ENCODE data around the gene LIPF.

DNA sequence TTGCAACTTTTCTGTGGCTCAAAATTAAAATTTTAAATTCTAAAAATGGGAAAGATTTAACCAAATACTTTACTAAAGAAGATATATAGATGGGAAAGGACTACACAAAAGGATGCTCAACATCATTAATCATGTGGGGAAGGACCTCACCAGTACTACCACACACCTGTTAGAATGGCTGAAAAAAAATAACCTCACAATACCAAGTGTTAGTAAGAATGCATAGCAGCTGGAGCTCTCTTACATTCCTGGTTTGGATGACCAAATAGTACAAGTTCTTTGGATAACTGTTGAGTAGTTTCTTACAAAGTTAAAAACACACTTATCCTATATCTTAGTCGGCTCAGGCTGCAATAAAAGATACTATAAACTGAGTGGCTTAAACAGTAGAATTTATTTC, 43.8 kb upstream of the LIPF start:
- no peak for TF ChIP-seq EZH2phosphoT487 (conservative IDR thresholded peaks at IDR 0.05; ENCODE audit: low read length)
- TF ChIP-seq, protein P1, sequence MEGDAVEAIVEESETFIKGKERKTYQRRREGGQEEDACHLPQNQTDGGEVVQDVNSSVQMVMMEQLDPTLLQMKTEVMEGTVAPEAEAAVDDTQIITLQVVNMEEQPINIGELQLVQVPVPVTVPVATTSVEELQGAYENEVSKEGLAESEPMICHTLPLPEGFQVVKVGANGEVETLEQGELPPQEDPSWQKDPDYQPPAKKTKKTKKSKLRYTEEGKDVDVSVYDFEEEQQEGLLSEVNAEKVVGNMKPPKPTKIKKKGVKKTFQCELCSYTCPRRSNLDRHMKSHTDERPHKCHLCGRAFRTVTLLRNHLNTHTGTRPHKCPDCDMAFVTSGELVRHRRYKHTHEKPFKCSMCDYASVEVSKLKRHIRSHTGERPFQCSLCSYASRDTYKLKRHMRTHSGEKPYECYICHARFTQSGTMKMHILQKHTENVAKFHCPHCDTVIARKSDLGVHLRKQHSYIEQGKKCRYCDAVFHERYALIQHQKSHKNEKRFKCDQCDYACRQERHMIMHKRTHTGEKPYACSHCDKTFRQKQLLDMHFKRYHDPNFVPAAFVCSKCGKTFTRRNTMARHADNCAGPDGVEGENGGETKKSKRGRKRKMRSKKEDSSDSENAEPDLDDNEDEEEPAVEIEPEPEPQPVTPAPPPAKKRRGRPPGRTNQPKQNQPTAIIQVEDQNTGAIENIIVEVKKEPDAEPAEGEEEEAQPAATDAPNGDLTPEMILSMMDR (IDR thresholded peaks at IDR 0.05; ENCODE audit: insufficient read depth, low read length, poor library complexity, severe bottlenecking) = no peak
